Measurements from ENCODE around the gene FAM237B. TPM values are rescaled to one million over a fixed set of nuclear protein-coding genes. Genes with fewer than 3 reads are reported as not detected.
A peak's percentile ranks its signal among the peaks of the same experiment; 100 is the strongest.

Gene FAM237B
- total and polyA plus RNA-seq, 9 of the 15 experiments (the other 6 are each of a cell fraction or from before 2014, with no cell fraction given): not detected

GRCh38 chr7:90346336-90347125 is 25.4 kb upstream of the FAM237B start, which contains the start of gene GTPBP10 (continued):
- TF ChIP-seq E2F5 (CRISPR knock-in tag; IDR thresholded peaks at IDR 0.05) (peak; percentile 43; the same call in 1 of the 2 replicates), ZNF347 (CRISPR knock-in tag; IDR thresholded peaks at IDR 0.05; ENCODE audit: low read depth) (peak; percentile 42; the same call in 1 of the 2 replicates), ZNF263 (CRISPR knock-in tag; IDR thresholded peaks at IDR 0.05; ENCODE audit: borderline replicate concordance) (peak; percentile 36), ZNF224 (CRISPR knock-in tag; IDR thresholded peaks at IDR 0.05) (no peak), MTA3 (IDR thresholded peaks at IDR 0.05; ENCODE audit: borderline replicate concordance) (peak; percentile 83), ZBTB2 (IDR thresholded peaks at IDR 0.05) (peak; percentile 96), SRSF3 (IDR thresholded peaks at IDR 0.05; ENCODE audit: insufficient read depth, low read length) (no peak), CXXC5 (CRISPR knock-in tag; IDR thresholded peaks at IDR 0.05) (peak; percentile 89), FOS (IDR thresholded peaks at IDR 0.05; ENCODE audit: extremely low read depth, insufficient read length) (no peak), ID3 (CRISPR knock-in tag; IDR thresholded peaks at IDR 0.05) (no peak), ID3 (tag; IDR thresholded peaks at IDR 0.05) (0 out of 2 replicates have a peak, but pooled peaks have one; percentile 55), GTF2F1 (IDR thresholded peaks at IDR 0.05; ENCODE audit: low read depth, low read length) (peak; percentile 60; the same call in 1 of the 2 replicates), VEZF1 (CRISPR knock-in tag; IDR thresholded peaks at IDR 0.05) (peak; percentile 69), ZNF717 (CRISPR knock-in tag; IDR thresholded peaks at IDR 0.05) (no peak), ZNF146 (CRISPR knock-in tag; IDR thresholded peaks at IDR 0.05; ENCODE audit: unreplicated experiment) (no peak), JUN (IDR thresholded peaks at IDR 0.05; ENCODE audit: borderline replicate concordance, low read depth, low read length) (peak; percentile 55; the same call in 1 of the 2 replicates), JUN (CRISPR knock-in tag; IDR thresholded peaks at IDR 0.05; ENCODE audit: borderline replicate concordance) (no peak; the same call in 1 of the 2 replicates), L3MBTL2 (IDR thresholded peaks at IDR 0.05) (peak; percentile 78), TEAD2 (tag; IDR thresholded peaks at IDR 0.05) (0 out of 2 replicates have a peak, but pooled peaks have one; percentile 28), SMAD3 (CRISPR knock-in tag; conservative IDR thresholded peaks at IDR 0.05) (0 out of 2 replicates have a peak, but pooled peaks have one; percentile 56), YY1 (IDR thresholded peaks at IDR 0.05; ENCODE audit: borderline replicate concordance in 1 of 3, control insufficient read depth in 1 of 3, extremely low read depth in 1 of 3, insufficient read depth in 3 of 3, insufficient read length in 1 of 3, insufficient replicate concordance in 2 of 3, low read depth in 1 of 3, low read length in 2 of 3) (peak; percentile 44 to 91 (median 84)), HMG20B (CRISPR knock-in tag; IDR thresholded peaks at IDR 0.05) (no peak), ZNF551 (CRISPR knock-in tag; IDR thresholded peaks at IDR 0.05) (no peak), NCOA1 (IDR thresholded peaks at IDR 0.05; ENCODE audit: low read depth) (peak; percentile 61)
